ENCODE results near the gene DEPDC5.
A peak's percentile ranks its signal among the peaks of the same experiment; 100 is the strongest.

Gene DEPDC5

DNA sequence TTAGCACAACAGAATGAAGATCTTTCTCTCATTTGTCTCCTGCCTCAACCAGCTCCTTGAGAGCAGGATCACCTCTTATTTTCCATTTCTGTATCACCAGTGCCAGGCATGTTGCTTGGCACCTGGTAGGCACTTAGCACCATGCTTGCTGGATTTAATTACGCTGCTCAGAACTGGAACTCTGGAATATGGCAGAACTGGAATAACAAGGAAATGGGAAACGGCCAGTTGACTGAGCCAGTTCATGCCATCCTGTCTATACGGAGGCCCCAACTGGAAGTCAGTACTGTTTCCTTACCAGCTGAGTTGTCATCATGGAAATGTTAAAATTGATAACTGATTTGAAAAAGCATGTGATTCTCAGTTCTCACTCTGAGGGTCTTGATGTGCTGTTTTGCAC lies 121.0 kb downstream of the DEPDC5 start:
- no peaks in the 10 kb centered on the region for H3K9me3 ChIP-seq (ENCODE audit: control insufficient read depth, insufficient read depth, low read length)
- H3K36me3 ChIP-seq (ENCODE audit: control insufficient read depth, insufficient read depth, low read length), result peaks cover 34% of the 10 kb centered on the region
- H3K27me3 ChIP-seq (ENCODE audit: control insufficient read depth, insufficient read depth, low read length), result no peaks in the 10 kb centered on the region
- H3K4me3 ChIP-seq (ENCODE audit: low read depth, low read length), result no peak overlapping the region
- H3K27ac ChIP-seq (ENCODE audit: low read depth, low read length), result no peak overlapping the region
- no peaks in the 10 kb centered on the region for H3K4me1 ChIP-seq (ENCODE audit: control insufficient read depth, insufficient read depth, low read length)
- no peak overlapping the region for H3K9ac ChIP-seq (ENCODE audit: low read depth, low read length)

GRCh38 chr22:31876156-31876920 lies 122.5 kb downstream of the DEPDC5 start:
- Histone ChIP-seq H3K4me1 (ENCODE audit: control insufficient read depth, insufficient read depth, low read length) (no peaks in the 10 kb centered on the region), H3K4me3 (ENCODE audit: low read depth, low read length) (no peak overlapping the region), H3K27me3 (ENCODE audit: control insufficient read depth, insufficient read depth, low read length) (no peaks in the 10 kb centered on the region), H3K36me3 (ENCODE audit: control insufficient read depth, insufficient read depth, low read length) (peaks cover 29% of the 10 kb centered on the region), H3K9ac (ENCODE audit: low read depth, low read length) (no peak overlapping the region), H3K27ac (ENCODE audit: low read depth, low read length) (no peak overlapping the region), H3K9me3 (ENCODE audit: control insufficient read depth, insufficient read depth, low read length) (no peaks in the 10 kb centered on the region)

- Histone ChIP-seq H3K27me3 (ENCODE audit: control insufficient read depth, insufficient read depth, low read length) (no peaks in the 10 kb centered on the region), H3K4me1 (ENCODE audit: control insufficient read depth, insufficient read depth, low read length) (no peaks in the 10 kb centered on the region), H3K9me3 (ENCODE audit: control insufficient read depth, insufficient read depth, low read length) (no peaks in the 10 kb centered on the region), H3K27ac (ENCODE audit: low read depth, low read length) (no peak overlapping the region), H3K36me3 (ENCODE audit: control insufficient read depth, insufficient read depth, low read length) (peaks cover 20% of the 10 kb centered on the region; the same call in 1 of the 2 replicates), H3K9ac (ENCODE audit: low read depth, low read length) (0 out of 2 replicates have a peak overlapping the region, but pooled peaks have one; percentile 12), H3K4me3 (ENCODE audit: low read depth, low read length) (no peak overlapping the region)
Measured at GRCh38 chr22:31879585-31879984, 125.8 kb downstream of the DEPDC5 start.

DNA sequence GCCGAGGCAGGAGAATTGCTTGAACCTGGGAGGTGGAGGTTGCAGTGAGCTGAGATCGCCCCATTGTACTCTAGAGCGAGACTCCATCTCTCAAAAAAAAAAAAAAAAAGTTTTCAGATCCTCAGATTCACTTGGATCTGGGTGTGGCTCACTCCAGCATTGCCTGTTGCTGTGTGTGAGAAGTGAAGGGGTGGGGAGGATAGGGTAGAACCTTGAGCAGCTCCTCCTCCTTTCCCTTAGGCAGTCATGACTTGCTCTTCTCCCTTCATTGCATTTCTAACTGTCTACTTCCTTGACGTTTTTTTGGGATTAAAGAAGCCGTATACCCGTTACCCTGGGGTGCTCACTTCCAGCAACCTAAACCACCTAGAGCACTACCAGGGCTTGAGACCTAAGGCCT lies 127.4 kb downstream of the DEPDC5 start:
- Histone ChIP-seq H3K9ac (ENCODE audit: low read depth, low read length) (no peak overlapping the region), H3K27ac (ENCODE audit: low read depth, low read length) (no peak overlapping the region), H3K27me3 (ENCODE audit: control insufficient read depth, insufficient read depth, low read length) (no peaks in the 10 kb centered on the region), H3K4me1 (ENCODE audit: control insufficient read depth, insufficient read depth, low read length) (no peaks in the 10 kb centered on the region), H3K36me3 (ENCODE audit: control insufficient read depth, insufficient read depth, low read length) (peaks cover 10% of the 10 kb centered on the region; the same call in 1 of the 2 replicates), H3K9me3 (ENCODE audit: control insufficient read depth, insufficient read depth, low read length) (no peaks in the 10 kb centered on the region), H3K4me3 (ENCODE audit: low read depth, low read length) (no peak overlapping the region)

DNA sequence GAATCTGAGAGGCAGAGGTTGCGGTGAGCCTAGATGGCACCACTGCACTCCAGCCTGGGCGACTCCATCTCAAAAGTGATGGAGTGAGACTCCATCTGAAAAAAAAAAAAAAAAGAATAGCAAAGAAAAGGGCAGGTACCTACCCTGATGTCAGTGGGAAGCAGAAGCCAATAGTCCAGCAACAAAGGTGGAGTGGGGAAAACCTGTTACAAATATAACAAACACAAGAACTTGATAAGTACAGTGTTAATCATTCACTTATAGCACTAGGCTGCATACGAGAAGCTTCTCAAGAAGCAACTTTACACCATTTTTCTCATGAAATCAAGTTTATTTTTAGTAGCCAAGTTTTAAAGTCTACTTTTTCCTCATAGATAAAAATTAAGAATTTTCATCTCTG lies 128.0 kb downstream of the DEPDC5 start:
- H3K4me3 ChIP-seq (ENCODE audit: low read depth, low read length), result no peak overlapping the region
- no peaks in the 10 kb centered on the region for H3K9me3 ChIP-seq (ENCODE audit: control insufficient read depth, insufficient read depth, low read length)
- H3K9ac ChIP-seq (ENCODE audit: low read depth, low read length), result no peak overlapping the region
- H3K36me3 ChIP-seq (ENCODE audit: control insufficient read depth, insufficient read depth, low read length), result peaks cover 9% of the 10 kb centered on the region; the same call in 1 of the 2 replicates
- no peaks in the 10 kb centered on the region for H3K27me3 ChIP-seq (ENCODE audit: control insufficient read depth, insufficient read depth, low read length)
- H3K4me1 ChIP-seq (ENCODE audit: control insufficient read depth, insufficient read depth, low read length), result no peaks in the 10 kb centered on the region
- no peak overlapping the region for H3K27ac ChIP-seq (ENCODE audit: low read depth, low read length)

DNA sequence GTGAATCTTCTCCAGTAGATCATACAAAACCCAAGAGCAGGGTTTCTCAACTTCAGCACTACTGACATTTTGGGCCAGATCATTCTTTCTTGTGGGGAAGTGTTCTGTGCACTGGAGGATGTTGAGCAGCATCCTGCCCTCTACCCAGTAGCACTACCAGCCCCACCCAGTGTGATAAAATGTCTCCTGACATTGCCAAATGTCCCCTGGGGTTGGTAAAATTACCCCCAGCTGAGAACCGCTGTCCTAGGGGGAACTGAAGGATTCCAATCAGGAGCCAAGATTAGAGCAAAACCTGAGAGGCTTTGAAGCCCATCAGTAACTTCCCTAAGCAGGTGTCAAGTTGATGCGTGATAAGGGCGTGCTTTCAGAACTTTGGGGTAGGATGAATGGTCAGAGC lies 129.2 kb downstream of the DEPDC5 start:
- no peaks in the 10 kb centered on the region for H3K27me3 ChIP-seq (ENCODE audit: control insufficient read depth, insufficient read depth, low read length)
- H3K9ac ChIP-seq (ENCODE audit: low read depth, low read length), result no peak overlapping the region
- peaks cover 9% of the 10 kb centered on the region; the same call in 1 of the 2 replicates for H3K36me3 ChIP-seq (ENCODE audit: control insufficient read depth, insufficient read depth, low read length)
- no peaks in the 10 kb centered on the region for H3K9me3 ChIP-seq (ENCODE audit: control insufficient read depth, insufficient read depth, low read length)
- H3K4me3 ChIP-seq (ENCODE audit: low read depth, low read length), result no peak overlapping the region
- no peaks in the 10 kb centered on the region for H3K4me1 ChIP-seq (ENCODE audit: control insufficient read depth, insufficient read depth, low read length)
- no peak overlapping the region for H3K27ac ChIP-seq (ENCODE audit: low read depth, low read length)

- Histone ChIP-seq H3K9me3 (ENCODE audit: control insufficient read depth, insufficient read depth, low read length) (no peaks in the 10 kb centered on the region), H3K36me3 (ENCODE audit: control insufficient read depth, insufficient read depth, low read length) (peaks cover 9% of the 10 kb centered on the region; the same call in 1 of the 2 replicates), H3K27ac (ENCODE audit: low read depth, low read length) (no peak overlapping the region), H3K4me3 (ENCODE audit: low read depth, low read length) (no peak overlapping the region), H3K4me1 (ENCODE audit: control insufficient read depth, insufficient read depth, low read length) (no peaks in the 10 kb centered on the region), H3K9ac (ENCODE audit: low read depth, low read length) (no peak overlapping the region), H3K27me3 (ENCODE audit: control insufficient read depth, insufficient read depth, low read length) (no peaks in the 10 kb centered on the region)
Measured at GRCh38 chr22:31883989-31884388, 130.2 kb downstream of the DEPDC5 start.

DNA sequence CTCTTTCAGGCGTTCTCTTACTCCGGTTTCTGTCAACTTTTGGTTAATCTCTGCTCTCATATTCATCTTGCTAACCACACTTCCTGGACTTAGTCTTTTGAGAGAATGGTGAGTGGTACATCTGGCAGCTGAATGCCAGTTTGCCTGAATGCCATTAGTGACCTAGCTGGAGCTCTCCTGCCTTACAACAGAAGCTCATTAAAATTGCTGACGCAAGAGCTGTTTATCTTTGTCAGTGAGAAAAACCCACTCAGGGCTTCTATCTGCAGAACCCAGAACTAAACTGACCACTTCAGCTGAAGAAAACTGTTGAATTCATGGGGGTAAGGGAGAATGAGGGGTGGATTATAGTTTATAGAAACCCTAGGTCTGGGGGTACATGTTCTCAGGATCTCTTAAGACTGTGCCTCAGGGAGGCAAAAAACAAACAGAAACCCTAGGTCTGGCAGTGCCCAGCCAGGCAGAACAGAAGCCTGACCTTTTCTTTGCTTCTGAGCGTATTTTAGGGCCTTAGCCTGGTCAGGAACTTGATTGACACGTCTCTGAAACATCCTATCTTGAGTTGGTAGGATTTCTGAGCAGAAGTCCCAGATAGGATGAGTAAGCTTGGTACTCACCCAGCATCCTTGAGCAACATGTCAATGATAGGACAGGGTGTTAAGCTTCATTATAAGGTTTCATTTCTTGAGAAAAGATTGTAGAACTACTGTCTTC lies 137.7 kb downstream of the DEPDC5 start:
- Histone ChIP-seq H3K4me3 (ENCODE audit: low read depth, low read length) (no peak overlapping the region), H3K36me3 (ENCODE audit: control insufficient read depth, insufficient read depth, low read length) (peaks cover 12% of the 10 kb centered on the region), H3K9me3 (ENCODE audit: control insufficient read depth, insufficient read depth, low read length) (no peaks in the 10 kb centered on the region), H3K9ac (ENCODE audit: low read depth, low read length) (peak overlapping the region; percentile 32; the same call in 1 of the 2 replicates), H3K4me1 (ENCODE audit: control insufficient read depth, insufficient read depth, low read length) (peaks cover 8% of the 10 kb centered on the region), H3K27me3 (ENCODE audit: control insufficient read depth, insufficient read depth, low read length) (no peaks in the 10 kb centered on the region), H3K27ac (ENCODE audit: low read depth, low read length) (peak overlapping the region; percentile 37)

DNA sequence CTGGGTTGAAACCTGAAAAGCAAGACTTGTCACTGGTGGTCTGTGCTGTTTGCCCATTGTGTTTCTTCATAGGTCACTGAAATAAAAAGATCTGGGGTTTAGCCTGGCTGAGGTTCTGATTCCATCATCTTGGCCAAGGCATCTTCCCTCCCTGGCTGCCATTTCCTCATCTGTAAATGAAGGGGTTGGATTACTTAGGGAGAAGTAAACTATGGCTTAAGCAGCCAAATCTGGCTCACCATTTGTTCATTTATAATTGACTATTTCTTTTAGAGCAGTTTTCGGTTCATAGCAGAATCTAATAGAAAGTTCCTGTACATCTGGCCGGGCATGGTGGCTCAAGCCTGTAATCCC lies 138.2 kb downstream of the DEPDC5 start:
- Histone ChIP-seq H3K4me1 (ENCODE audit: control insufficient read depth, insufficient read depth, low read length) (peaks cover 8% of the 10 kb centered on the region), H3K9me3 (ENCODE audit: control insufficient read depth, insufficient read depth, low read length) (no peaks in the 10 kb centered on the region), H3K27me3 (ENCODE audit: control insufficient read depth, insufficient read depth, low read length) (no peaks in the 10 kb centered on the region), H3K27ac (ENCODE audit: low read depth, low read length) (no peak overlapping the region), H3K4me3 (ENCODE audit: low read depth, low read length) (no peak overlapping the region), H3K36me3 (ENCODE audit: control insufficient read depth, insufficient read depth, low read length) (peaks cover 13% of the 10 kb centered on the region), H3K9ac (ENCODE audit: low read depth, low read length) (no peak overlapping the region)

DNA sequence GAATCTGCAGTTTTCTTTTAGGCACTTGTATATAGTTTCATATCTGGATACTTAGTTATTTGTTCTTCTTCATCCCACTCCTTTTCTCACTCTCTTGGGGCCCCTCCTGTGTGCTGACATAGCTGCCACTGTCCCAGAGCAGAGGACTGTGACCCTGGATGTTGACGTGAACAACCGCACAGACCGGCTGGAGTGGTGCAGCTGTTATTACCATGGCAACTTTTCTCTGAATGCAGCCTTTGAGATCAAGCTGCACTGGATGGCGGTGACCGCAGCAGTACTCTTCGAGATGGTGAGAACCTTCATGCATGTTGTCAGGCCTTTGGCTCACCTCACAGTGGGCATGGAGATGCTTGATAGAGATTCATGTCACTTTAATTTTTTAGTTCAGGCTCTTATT lies 139.6 kb downstream of the DEPDC5 start:
- Histone ChIP-seq H3K27me3 (ENCODE audit: control insufficient read depth, insufficient read depth, low read length) (no peaks in the 10 kb centered on the region), H3K9ac (ENCODE audit: low read depth, low read length) (no peak overlapping the region), H3K4me3 (ENCODE audit: low read depth, low read length) (no peak overlapping the region), H3K4me1 (ENCODE audit: control insufficient read depth, insufficient read depth, low read length) (peaks cover 8% of the 10 kb centered on the region), H3K36me3 (ENCODE audit: control insufficient read depth, insufficient read depth, low read length) (peaks cover 17% of the 10 kb centered on the region), H3K27ac (ENCODE audit: low read depth, low read length) (no peak overlapping the region), H3K9me3 (ENCODE audit: control insufficient read depth, insufficient read depth, low read length) (no peaks in the 10 kb centered on the region)

GRCh38 chr22:31895411-31896123 lies 141.7 kb downstream of the DEPDC5 start:
- Histone ChIP-seq H3K36me3 (ENCODE audit: control insufficient read depth, insufficient read depth, low read length) (peaks cover 17% of the 10 kb centered on the region), H3K27me3 (ENCODE audit: control insufficient read depth, insufficient read depth, low read length) (no peaks in the 10 kb centered on the region), H3K4me1 (ENCODE audit: control insufficient read depth, insufficient read depth, low read length) (peaks cover 8% of the 10 kb centered on the region), H3K9me3 (ENCODE audit: control insufficient read depth, insufficient read depth, low read length) (no peaks in the 10 kb centered on the region), H3K9ac (ENCODE audit: low read depth, low read length) (no peak overlapping the region), H3K27ac (ENCODE audit: low read depth, low read length) (no peak overlapping the region), H3K4me3 (ENCODE audit: low read depth, low read length) (no peak overlapping the region)

All from HUES48 (cell line).